ENCODE results near the gene FGF21.

GRCh38 chr19:48713041-48713863 lies 42.1 kb upstream of the FGF21 start:
- TF ChIP-seq CTCF (IDR thresholded peaks at IDR 0.05; ENCODE audit: low read depth, low read length) (no peak), EZH2phosphoT487 (IDR thresholded peaks at IDR 0.05; ENCODE audit: low read depth) (no peak)
